Endothelial cell of umbilical vein (primary cell): ENCODE measurements around the gene XRN1. TPM values are rescaled to one million over a fixed set of nuclear protein-coding genes. Genes with fewer than 3 reads are reported as not detected.

ENCODE experiments used
- BruUV-seq: library from RNA; stranded (reverse); fragments of 400-500 nt; replicated peaks from 2 replicates; lab custom pipeline; 2021; lab: Mats Ljungman, UMichigan
- CTCF ChIA-PET: fragments of 300-600, 350-600 bp; sonication (Branson Sonifier 250); formaldehyde crosslinking; loops from one replicate; lab custom pipeline; 2021; ENCODE audit warnings: antibody characterized with exemption, inconsistent platforms; lab: Charles Lee
- POLR2A ChIA-PET: fragments of 300-600, 350-600 bp; sonication (Branson Sonifier 250); formaldehyde crosslinking; loops from one replicate; lab custom pipeline; 2021; ENCODE audit warnings: antibody characterized with exemption, inconsistent platforms; lab: Charles Lee
- DNase-seq: peaks from one replicate; pipeline ENCODE4 v3.0.0-alpha.2; 2011; ENCODE audit warnings: low read depth, low spot score
- FAIRE-seq: peaks from 2 replicates; lab custom pipeline; 2011; peaks lifted over from hg19 to GRCh38; lab: Jason Lieb, UNC
- H2AFZ ChIP-seq: 2 replicates; pipeline ENCODE4 v1.6.0; 2012; ENCODE audit warnings: low read depth, low read length, control low read depth, inconsistent platforms
- H3K27ac ChIP-seq: 2 replicates; pipeline ENCODE4 v1.5.1; 2011; ENCODE audit warnings: low read depth, mild to moderate bottlenecking, control low read depth, low read length, moderate library complexity; ENCODE audit not compliant: insufficient read depth
- H3K27me3 ChIP-seq, 2 experiments: 2 replicates each; pipeline versions ENCODE4 v1.6.0 to v1.6.1; 2011; ENCODE audit warnings: low read length in 2 of 2, mixed read lengths in 1 of 2; ENCODE audit not compliant: control insufficient read depth in 2 of 2, insufficient read depth in 2 of 2
- H3K36me3 ChIP-seq, 2 experiments: 2 replicates in 1 of 2; 3 replicates in 1 of 2; pipeline ENCODE4 v1.5.1; 2011; ENCODE audit warnings: low read length in 2 of 2, mild to moderate bottlenecking in 1 of 2, moderate library complexity in 1 of 2; ENCODE audit not compliant: control insufficient read depth in 2 of 2, insufficient read depth in 2 of 2; ENCODE audit errors: extremely low read depth in 1 of 2
- H3K4me1 ChIP-seq: 3 replicates; pipeline ENCODE4 v1.5.1; 2011; ENCODE audit warnings: mild to moderate bottlenecking, low read length; ENCODE audit not compliant: control insufficient read depth, insufficient read depth; ENCODE audit errors: extremely low read depth
- H3K4me2 ChIP-seq: 2 replicates; pipeline ENCODE4 v1.6.1; 2011; ENCODE audit warnings: low read length, control low read depth, mixed read lengths; ENCODE audit not compliant: insufficient read depth
- H3K4me3 ChIP-seq, 3 experiments: fragments of 200-600 bp in 1 of 3; sonication (generic), shearing (Covaris generic) in 1 of 3; replicated peaks in 1 of 3; 2 replicates each; pipeline ENCODE4 v1.5.1; 2011 to 2016; ENCODE audit warnings: control low read depth in 3 of 3, low read length in 3 of 3, mild to moderate bottlenecking in 2 of 3, inconsistent platforms in 1 of 3, low read depth in 1 of 3, moderate library complexity in 1 of 3; ENCODE audit not compliant: insufficient read depth in 1 of 3
- H3K79me2 ChIP-seq: 2 replicates; pipeline ENCODE4 v1.6.0; 2012; ENCODE audit warnings: low read length, inconsistent platforms; ENCODE audit not compliant: control insufficient read depth, insufficient read depth
- H3K9ac ChIP-seq: replicated peaks from 2 replicates; pipeline ENCODE3; 2011; ENCODE audit warnings: low read length, control low read depth; ENCODE audit not compliant: insufficient read depth; ENCODE audit errors: extremely low read depth
- H3K9me1 ChIP-seq: replicated peaks from 3 replicates; pipeline ENCODE4 v1.6.0; 2011; ENCODE audit warnings: mild to moderate bottlenecking, low read length; ENCODE audit not compliant: control insufficient read depth, insufficient read depth; ENCODE audit errors: extremely low read depth
- H3K9me3 ChIP-seq: replicated peaks from 2 replicates; pipeline ENCODE4 v1.5.1; 2012; ENCODE audit warnings: low read length, inconsistent platforms; ENCODE audit not compliant: control insufficient read depth, insufficient read depth
- H4K20me1 ChIP-seq: replicated peaks from 2 replicates; pipeline ENCODE3; 2011; ENCODE audit warnings: mild to moderate bottlenecking, low read length; ENCODE audit not compliant: control insufficient read depth, insufficient read depth; ENCODE audit errors: extremely low read depth
- CTCF ChIP-seq, 2 donors: IDR thresholded peaks; 1 replicate in 1 of 2; 2 replicates in 1 of 2; pipeline ENCODE4 v1.5.1; 2011; ENCODE audit warnings: low read length in 2 of 2, mild to moderate bottlenecking in 2 of 2, moderate library complexity in 2 of 2, control low read depth in 1 of 2, inconsistent platforms in 1 of 2, low read depth in 1 of 2; ENCODE audit not compliant: insufficient read depth in 1 of 2; ENCODE audit errors: extremely low read depth in 1 of 2
- EZH2 ChIP-seq: IDR thresholded peaks from 2 replicates; pipeline ENCODE4 v1.6.1; 2012; ENCODE audit warnings: borderline replicate concordance, low read depth, mild to moderate bottlenecking, moderate library complexity, low read length, inconsistent platforms; ENCODE audit not compliant: severe bottlenecking
- FOS ChIP-seq: IDR thresholded peaks from 2 replicates; pipeline ENCODE4 v1.6.1; 2011; ENCODE audit warnings: mild to moderate bottlenecking, low read length, moderate library complexity, borderline replicate concordance; ENCODE audit not compliant: insufficient read depth
- GATA2 ChIP-seq: IDR thresholded peaks from 2 replicates; pipeline ENCODE4 v1.7.0; 2011; ENCODE audit warnings: low read depth, mild to moderate bottlenecking, moderate library complexity, mixed read lengths, low read length; ENCODE audit not compliant: insufficient read length, insufficient read depth
- JUN ChIP-seq: IDR thresholded peaks from 2 replicates; pipeline ENCODE4 v1.6.1; 2011; ENCODE audit warnings: borderline replicate concordance, low read depth; ENCODE audit not compliant: insufficient read length, insufficient read depth
- MAX ChIP-seq: IDR thresholded peaks from 2 replicates; pipeline ENCODE4 v1.6.1; 2011; ENCODE audit not compliant: insufficient read depth, insufficient read length
- MYC ChIP-seq: IDR thresholded peaks from one replicate; pipeline ENCODE4 v1.6.1; 2011; ENCODE audit warnings: mild to moderate bottlenecking, low read depth, low read length
- POLR2A ChIP-seq: IDR thresholded peaks from 2 replicates; pipeline ENCODE4 v1.6.1; 2012; ENCODE audit warnings: low read depth, mild to moderate bottlenecking, control low read depth, low read length
- POLR2AphosphoS5 ChIP-seq: IDR thresholded peaks from 2 replicates; pipeline ENCODE4 v1.6.1; 2012; ENCODE audit warnings: low read depth, mild to moderate bottlenecking, control low read depth, low read length, moderate library complexity; ENCODE audit not compliant: insufficient read depth
- dilution Hi-C: fragments of 300-500 bp; cut with MboI; formaldehyde crosslinking; loops from one replicate; pipeline ENCODE4 v1.15.0; 2019; ENCODE audit warnings: low sequenced_read_pairs; ENCODE audit not compliant: extremely low pct_ligation_motif_present
- intact Hi-C: fragments of 100-400 bp; cut with micrococcal nuclease; formaldehyde crosslinking; loops from one replicate; pipeline ENCODE4 v1.10.0; 2022
- polyA plus RNA-seq, 4 experiments: library from polyadenylated mRNA; depleted of rRNA in 3 of 4; stranded (reverse) in 3 of 4; unstranded in 1 of 4; fragments of >200 nt; gene quantifications; 2 replicates each; pipeline versions ENCODE4 v1.2.1 to v1.2.3, GENCODE V29; 2011 to 2012; ENCODE audit warnings: missing spikeins in 1 of 4
- total RNA-seq: library from RNA; stranded (reverse); gene quantifications from 2 replicates; pipeline ENCODE4 v1.2.3, GENCODE V29; 2021

XRN1 gene
- total and polyA plus RNA-seq, 2 donors (not counting 3 experiments of a cell fraction or from before 2014, with no cell fraction given): 4.4 to 40.0 TPM

- TF ChIP-seq MAX (no peak), FOS (no peak), JUN (no peak), MYC (no peak), GATA2 (no peak), POLR2AphosphoS5 (no peak), CTCF (IDR thresholded peaks at IDR 0.05; ENCODE audit: extremely low read depth in 1 of 2, insufficient read depth in 1 of 2, low read depth in 1 of 2, low read length in 2 of 2) (no peak), EZH2 (no peak), POLR2A (no peak)
- no TSS peak for BruUV-seq
- Histone ChIP-seq H3K4me1 (peaks cover 20% of the 10 kb centered on the region), H3K9me1 (no peaks in the 10 kb centered on the region), H4K20me1 (no peaks in the 10 kb centered on the region), H3K9me3 (no peaks in the 10 kb centered on the region), H3K36me3 (peaks cover 0 to 11% of the 10 kb centered on the region in 2 experiments), H3K27ac (no peak overlapping the region), H3K79me2 (peaks cover 24% of the 10 kb centered on the region), H2AFZ (no peak overlapping the region), H3K27me3 (no peaks in the 10 kb centered on the region), H3K4me2 (no peak overlapping the region), H3K9ac (no peak overlapping the region), H3K4me3 (no peak overlapping the region)
- no peak for FAIRE-seq
- dilution Hi-C loops: no loop called here
- ChIA-PET CTCF (interaction anchor here (1.0 to 2.1 kb wide), 2 partner anchors 15 to 19 kb away, joined by 3 to 7 read pairs; no protein-coding TSS in a partner anchor), POLR2A (no interaction called here)
- intact Hi-C loops: no loop called here
- DNase-seq: no peak
These were observed 2.4 kb upstream of the XRN1 start for GRCh38 chr3:142450189-142450588.
